Liver (tissue), 9 donors: ENCODE measurements around the gene CPLX3. TPM values are rescaled to one million over a fixed set of nuclear protein-coding genes. Genes with fewer than 3 reads are reported as not detected.

Experiments used
- DNase-seq: peaks from one replicate; pipeline ENCODE4 v3.0.0-alpha.2; 2017; ENCODE audit warnings: low spot score
- H3K27ac ChIP-seq, 2 donors: one replicate each; pipeline ENCODE4 v1.7.0; 2013; ENCODE audit warnings: inconsistent platforms in 2 of 2, low read length in 2 of 2, control low read depth in 1 of 2, low read depth in 1 of 2, mild to moderate bottlenecking in 1 of 2
- H3K27me3 ChIP-seq, 4 donors: one replicate each; pipeline versions ENCODE4 v1.6.1 to v1.7.0; 2013; ENCODE audit warnings: low read length in 3 of 4, inconsistent platforms in 1 of 4, mild to moderate bottlenecking in 1 of 4, moderate library complexity in 1 of 4; ENCODE audit not compliant: control insufficient read depth in 4 of 4, insufficient read depth in 4 of 4
- H3K36me3 ChIP-seq, 4 donors: one replicate each; pipeline versions ENCODE4 v1.6.1 to v1.7.0; 2013; ENCODE audit warnings: low read length in 3 of 4, mild to moderate bottlenecking in 3 of 4, low read depth in 1 of 4, moderate library complexity in 1 of 4; ENCODE audit not compliant: control insufficient read depth in 4 of 4, insufficient read depth in 3 of 4
- H3K4me1 ChIP-seq, 4 donors: one replicate each; pipeline versions ENCODE4 v1.6.1 to v1.7.0; 2013; ENCODE audit warnings: low read length in 3 of 4, mild to moderate bottlenecking in 3 of 4, moderate library complexity in 1 of 4; ENCODE audit not compliant: control insufficient read depth in 4 of 4, insufficient read depth in 4 of 4
- H3K4me3 ChIP-seq, 3 donors: one replicate each; pipeline versions ENCODE4 v1.6.1 to v1.7.0; 2013; ENCODE audit warnings: low read length in 3 of 3, control low read depth in 1 of 3, low read depth in 1 of 3, mild to moderate bottlenecking in 1 of 3
- H3K9ac ChIP-seq, 2 donors: one replicate each; pipeline ENCODE4 v1.7.0; 2013; ENCODE audit warnings: low read length in 2 of 2, mild to moderate bottlenecking in 2 of 2, moderate library complexity in 2 of 2, control low read depth in 1 of 2, low read depth in 1 of 2
- H3K9me3 ChIP-seq, 4 donors: one replicate each; pipeline versions ENCODE4 v1.6.1 to v1.7.0; 2013; ENCODE audit warnings: low read length in 3 of 4; ENCODE audit not compliant: control insufficient read depth in 4 of 4
- CTCF ChIP-seq: fragments of 150-350 bp; IDR thresholded peaks from 2 replicates; pipeline ENCODE4 v1.5.1; 2017; ENCODE audit warnings: improper control_type of control experiment, low read depth, low read length; ENCODE audit not compliant: missing input control
- EGR1 ChIP-seq, 2 donors: IDR thresholded peaks; 2 replicates each; pipeline ENCODE4 v1.6.1; 2016 to 2018; ENCODE audit warnings: antibody characterized with exemption in 2 of 2, low read depth in 2 of 2
- GABPA ChIP-seq, 2 donors: IDR thresholded peaks in 1 of 2; conservative IDR thresholded peaks in 1 of 2; 2 replicates each; pipeline ENCODE4 v1.6.1; 2016; ENCODE audit warnings: antibody characterized with exemption in 2 of 2, mild to moderate bottlenecking in 1 of 2, moderate library complexity in 1 of 2
- HNF4A ChIP-seq, 2 donors: conservative IDR thresholded peaks; 2 replicates each; pipeline ENCODE4 v1.6.1; 2016; ENCODE audit warnings: antibody characterized with exemption in 2 of 2, mild to moderate bottlenecking in 2 of 2
- JUND ChIP-seq, 2 donors: IDR thresholded peaks; 2 replicates each; pipeline ENCODE4 v1.6.1; 2016; ENCODE audit warnings: antibody characterized with exemption in 2 of 2
- MAX ChIP-seq: IDR thresholded peaks from 2 replicates; pipeline ENCODE4 v1.6.1; 2016; ENCODE audit warnings: antibody characterized with exemption
- NR2F2 ChIP-seq: IDR thresholded peaks from 2 replicates; pipeline ENCODE4 v1.6.1; 2016; ENCODE audit warnings: antibody characterized with exemption
- RAD21 ChIP-seq, 2 donors: IDR thresholded peaks; 2 replicates each; pipeline ENCODE4 v1.6.1; 2016; ENCODE audit warnings: antibody characterized with exemption in 2 of 2, mild to moderate bottlenecking in 2 of 2
- REST ChIP-seq: IDR thresholded peaks from 2 replicates; pipeline ENCODE4 v1.6.1; 2016; ENCODE audit warnings: antibody characterized with exemption, mild to moderate bottlenecking
- RXRA ChIP-seq, 2 donors: IDR thresholded peaks; 2 replicates each; pipeline ENCODE4 v1.6.1; 2017 to 2018; ENCODE audit warnings: antibody characterized with exemption in 2 of 2, mild to moderate bottlenecking in 1 of 2
- TAF1 ChIP-seq: conservative IDR thresholded peaks from 2 replicates; pipeline ENCODE4 v1.6.1; 2016; ENCODE audit warnings: antibody characterized with exemption, mild to moderate bottlenecking
- YY1 ChIP-seq: IDR thresholded peaks from 2 replicates; pipeline ENCODE4 v1.6.1; 2016; ENCODE audit warnings: antibody characterized with exemption, mild to moderate bottlenecking
- WGBS: extraction: QIAGEN DNeasy Blood & Tissue Kit; methylation state at CpG from one replicate; pipeline ENCODE4 v1.1.7; 2013; 5-methylcytosine and 5-hydroxymethylcytosine counted together
- polyA plus RNA-seq, 2 donors: library from polyadenylated mRNA; stranded (reverse) in 1 of 2; unstranded in 1 of 2; fragments of 200-250 nt in 1 of 2; fragments of >200 nt in 1 of 2; fragmentation: Nextera tagmentation in 1 of 2; extraction: Ambion mirVana in 1 of 2; gene quantifications; one replicate each; pipeline versions ENCODE4 v1.2.1 to v1.2.3, GENCODE V29; 2013 to 2015
- total RNA-seq, 2 donors: library from RNA; depleted of rRNA; stranded (reverse); fragments of >200 nt; gene quantifications; one replicate each; pipeline ENCODE4 v1.2.3, GENCODE V29; 2014
- donor health status: healthy.
- donor health status: healthy.
- donor health status: healthy.
- donor health status: healthy.
- donor health status: healthy.

The CPLX3 gene
- total and polyA plus RNA-seq, 4 donors = not detected

- no peaks in the 10 kb centered on the region for H3K36me3 ChIP-seq
- H3K9me3 ChIP-seq = no peaks in the 10 kb centered on the region
- peaks cover 0 to 3% (median 1%) of the 10 kb centered on the region in 4 donors for H3K27me3 ChIP-seq
- WGBS = 65% methylated on average over 5 of the region's 5 CpGs
- H3K4me1 ChIP-seq = peaks cover 0 to 1% (median 0%) of the 10 kb centered on the region in 4 donors
- H3K27ac ChIP-seq = no peak overlapping the region
- TF ChIP-seq REST = no peak
- H3K9ac ChIP-seq = no peak overlapping the region
- no peak overlapping the region for H3K4me3 ChIP-seq
- DNase-seq = no peak
Measured at GRCh38 chr15:74830868-74831267, 4.4 kb downstream of the CPLX3 start.

- DNase-seq = no peak
- Histone ChIP-seq H3K4me3 (no peak overlapping the region), H3K9me3 (no peaks in the 10 kb centered on the region), H3K27me3 (peaks cover 0 to 3% (median 1%) of the 10 kb centered on the region in 4 donors), H3K4me1 (no peaks in the 10 kb centered on the region), H3K9ac (no peak overlapping the region), H3K27ac (no peak overlapping the region), H3K36me3 (peaks cover 0 to 7% (median 2%) of the 10 kb centered on the region in 4 donors)
- TF ChIP-seq JUND (IDR thresholded peaks at IDR 0.05) (no peak), EGR1 (IDR thresholded peaks at IDR 0.05; ENCODE audit: low read depth in 2 of 2) (no peak), YY1 (no peak), TAF1 (no peak), MAX (no peak), CTCF (no peak), GABPA (IDR thresholded peaks at IDR 0.05 in 1 of 2, conservative IDR thresholded peaks at IDR 0.05 in 1 of 2) (no peak), HNF4A (conservative IDR thresholded peaks at IDR 0.05) (no peak), RAD21 (IDR thresholded peaks at IDR 0.05) (no peak), NR2F2 (no peak), RXRA (IDR thresholded peaks at IDR 0.05) (no peak), REST (no peak)
- 69% methylated on average over 15 of the region's 15 CpGs for WGBS
Measured at GRCh38 chr15:74831813-74832495, 5.5 kb downstream of the CPLX3 start.
